IPS-NIHi11 (cell line): Measurements from ENCODE around the gene RPS10.

ENCODE experiments used
- DNase-seq: peaks from one replicate; pipeline ENCODE4 v3.0.0; 2012; ENCODE audit warnings: mixed read lengths, low spot score

RPS10 gene

DNA sequence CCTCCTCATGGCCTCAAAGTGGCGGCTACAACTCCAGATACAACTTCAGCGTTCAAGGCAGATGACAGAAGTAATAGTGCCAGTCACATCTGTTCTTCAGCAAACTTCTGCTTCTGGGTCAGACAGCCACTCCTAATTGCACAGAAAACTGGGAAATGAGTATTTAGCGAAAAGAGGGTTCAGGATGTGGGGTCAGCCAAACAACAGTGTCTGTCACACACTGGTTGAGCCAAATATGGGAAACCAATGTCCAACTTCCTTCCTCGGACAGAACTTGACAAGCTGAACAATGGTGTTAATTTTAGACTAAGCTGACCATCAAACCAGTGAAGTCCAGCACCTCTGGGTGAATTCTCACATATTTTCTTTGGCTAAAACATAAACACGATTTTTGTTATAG, 55.5 kb downstream of the RPS10 start:
- DNase-seq, result no peak

DNA sequence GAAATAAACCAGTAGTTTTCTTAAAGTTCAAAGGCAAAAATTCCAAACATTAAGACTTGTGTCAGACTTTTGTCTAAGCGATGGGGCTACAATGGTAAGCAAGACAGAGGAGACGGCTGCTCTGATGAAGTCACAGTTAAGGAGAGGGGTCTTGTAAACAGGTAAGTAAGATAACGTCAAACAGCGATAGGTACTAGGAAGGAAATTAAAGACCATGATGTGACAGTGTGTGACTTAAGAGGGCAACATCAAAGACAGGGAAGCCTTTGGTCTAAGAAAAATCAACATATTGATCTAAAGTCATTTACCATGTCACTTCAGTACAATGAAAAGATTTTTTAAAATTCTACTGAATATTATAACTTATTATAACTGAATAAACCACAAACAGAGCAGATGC, 56.5 kb downstream of the RPS10 start:
- no peak for DNase-seq
